WTC11 (cell line): ENCODE data around the gene FAM131C. TPM values are rescaled to one million over a fixed set of nuclear protein-coding genes. Genes with fewer than 3 reads are reported as not detected.

ENCODE experiments used
- ATAC-seq: fragments of 200-7000 bp; cut with Tn5 transposase; 2 replicates; pipeline ENCODE4 v1.10.0; 2021; ENCODE audit warnings: mild to moderate bottlenecking, moderate library complexity
- CTCF ChIA-PET: fragments of 300-600 bp; sonication (Branson Sonifier 250); formaldehyde crosslinking; loops from one replicate; lab custom pipeline; 2021; ENCODE audit warnings: antibody characterized with exemption; lab: Charles Lee
- POLR2A ChIA-PET: fragments of 350-600 bp; sonication (Branson Sonifier 250); formaldehyde crosslinking; loops from one replicate; lab custom pipeline; 2021; ENCODE audit warnings: antibody characterized with exemption; lab: Charles Lee
- DNase-seq: peaks from one replicate; pipeline ENCODE4 v3.0.0; 2021; ENCODE audit warnings: low spot score
- H3K27ac Mint-ChIP-seq: 2 replicates; pipeline ENCODE4 v1.8.0; 2021; ENCODE audit warnings: mixed read lengths
- H3K27me3 Mint-ChIP-seq: 2 replicates; pipeline ENCODE4 v1.8.0; 2021; ENCODE audit warnings: low read depth, mild to moderate bottlenecking, moderate library complexity, mixed read lengths
- H3K36me3 Mint-ChIP-seq: 2 replicates; pipeline ENCODE4 v1.8.0; 2021; ENCODE audit warnings: mixed read lengths
- H3K4me1 Mint-ChIP-seq: 2 replicates; pipeline ENCODE4 v1.8.0; 2022; ENCODE audit warnings: mixed read lengths
- H3K4me3 Mint-ChIP-seq: 2 replicates; pipeline ENCODE4 v1.8.0; 2021; ENCODE audit warnings: mild to moderate bottlenecking, moderate library complexity, mixed read lengths
- H3K9me3 Mint-ChIP-seq: 2 replicates; pipeline ENCODE4 v1.8.0; 2021; ENCODE audit warnings: mixed read lengths
- FOXK1 ChIP-seq: sonication (generic); formaldehyde crosslinking; IDR thresholded peaks from 2 replicates; pipeline ENCODE4 v1.8.0; 2022; ENCODE audit warnings: mild to moderate bottlenecking, moderate library complexity, missing genetic modification reagents
- FOXP1 ChIP-seq: sonication (generic); formaldehyde crosslinking; IDR thresholded peaks from 2 replicates; pipeline ENCODE4 v1.8.0; 2022; ENCODE audit warnings: missing genetic modification reagents, mild to moderate bottlenecking, moderate library complexity, borderline replicate concordance
- GRHL2 ChIP-seq: fragments of 250-450 bp; sonication (Bioruptor Pico); IDR thresholded peaks from 2 replicates; pipeline ENCODE4 v1.8.0; 2022; ENCODE audit warnings: mild to moderate bottlenecking, moderate library complexity; ENCODE audit not compliant: insufficient replicate concordance, severe bottlenecking
- GTF2I ChIP-seq: fragments of 250-450 bp; sonication (Bioruptor Pico); conservative IDR thresholded peaks from 2 replicates; pipeline ENCODE4 v1.4.0; 2021; ENCODE audit warnings: mild to moderate bottlenecking
- HMGA2 ChIP-seq: fragments of 250-450 bp; sonication (Bioruptor Pico); IDR thresholded peaks from 2 replicates; pipeline ENCODE4 v1.4.0; 2021; ENCODE audit warnings: mild to moderate bottlenecking, moderate library complexity
- NFYB ChIP-seq: sonication (generic); formaldehyde crosslinking; conservative IDR thresholded peaks from 2 replicates; pipeline ENCODE4 v1.8.0; 2022; ENCODE audit warnings: low read depth, missing genetic modification reagents
- SMAD4 ChIP-seq: sonication (generic); formaldehyde crosslinking; IDR thresholded peaks from 2 replicates; pipeline ENCODE4 v1.8.0; 2022; ENCODE audit warnings: mild to moderate bottlenecking, missing genetic modification reagents
- TEAD1 ChIP-seq: sonication (generic); formaldehyde crosslinking; IDR thresholded peaks from 2 replicates; pipeline ENCODE4 v1.8.0; 2022; ENCODE audit warnings: mild to moderate bottlenecking, missing genetic modification reagents
- TEAD4 ChIP-seq: sonication (generic); formaldehyde crosslinking; IDR thresholded peaks from 2 replicates; pipeline ENCODE4 v1.8.0; 2022; ENCODE audit warnings: mild to moderate bottlenecking, missing genetic modification reagents
- ZNF423 ChIP-seq: fragments of 250-450 bp; sonication (Bioruptor Pico); IDR thresholded peaks from 2 replicates; pipeline ENCODE4 v2.1.2; 2022; ENCODE audit warnings: mild to moderate bottlenecking, moderate library complexity
- total RNA-seq: library from RNA; stranded (reverse); gene quantifications from 3 replicates; pipeline ENCODE4 v1.2.3, GENCODE V29; 2021
- TF ChIP-seq, protein P1 (sequence below): fragments of 200-600 bp; IDR thresholded peaks from 2 replicates; pipeline ENCODE4 v1.8.0; 2022; ENCODE audit warnings: antibody characterized with exemption
- TF ChIP-seq, protein P2 (sequence below): sonication (generic); formaldehyde crosslinking; IDR thresholded peaks from 2 replicates; pipeline ENCODE4 v1.8.0; 2023; ENCODE audit warnings: mild to moderate bottlenecking, missing genetic modification reagents
- TF ChIP-seq, protein P3 (sequence below): sonication (generic); formaldehyde crosslinking; IDR thresholded peaks from 2 replicates; pipeline ENCODE4 v1.8.1; 2022; ENCODE audit warnings: mild to moderate bottlenecking, moderate library complexity, missing genetic modification reagents
- TF ChIP-seq, protein P4 (sequence below): sonication (generic); formaldehyde crosslinking; IDR thresholded peaks from 2 replicates; pipeline ENCODE4 v1.8.0; 2022; ENCODE audit warnings: mild to moderate bottlenecking, missing genetic modification reagents
- TF ChIP-seq, protein P5 (sequence below): fragments of 250-450 bp; sonication (Bioruptor Pico); IDR thresholded peaks from 2 replicates; pipeline ENCODE4 v1.9.0; 2021; ENCODE audit warnings: moderate library complexity, mild to moderate bottlenecking, inconsistent platforms, borderline replicate concordance
- TF ChIP-seq, protein P6 (sequence below): fragments of 250-450 bp; sonication (Bioruptor Pico); IDR thresholded peaks from 2 replicates; pipeline ENCODE4 v1.9.0; 2021; ENCODE audit warnings: mild to moderate bottlenecking
- TF ChIP-seq, protein P7 (sequence below): fragments of 250-450 bp; sonication (Bioruptor Pico); IDR thresholded peaks from 2 replicates; pipeline ENCODE4 v1.9.0; 2021; ENCODE audit warnings: mild to moderate bottlenecking

FAM131C gene
- total RNA-seq, 1 experiment from 2014 or later: 1.4 TPM

DNA sequence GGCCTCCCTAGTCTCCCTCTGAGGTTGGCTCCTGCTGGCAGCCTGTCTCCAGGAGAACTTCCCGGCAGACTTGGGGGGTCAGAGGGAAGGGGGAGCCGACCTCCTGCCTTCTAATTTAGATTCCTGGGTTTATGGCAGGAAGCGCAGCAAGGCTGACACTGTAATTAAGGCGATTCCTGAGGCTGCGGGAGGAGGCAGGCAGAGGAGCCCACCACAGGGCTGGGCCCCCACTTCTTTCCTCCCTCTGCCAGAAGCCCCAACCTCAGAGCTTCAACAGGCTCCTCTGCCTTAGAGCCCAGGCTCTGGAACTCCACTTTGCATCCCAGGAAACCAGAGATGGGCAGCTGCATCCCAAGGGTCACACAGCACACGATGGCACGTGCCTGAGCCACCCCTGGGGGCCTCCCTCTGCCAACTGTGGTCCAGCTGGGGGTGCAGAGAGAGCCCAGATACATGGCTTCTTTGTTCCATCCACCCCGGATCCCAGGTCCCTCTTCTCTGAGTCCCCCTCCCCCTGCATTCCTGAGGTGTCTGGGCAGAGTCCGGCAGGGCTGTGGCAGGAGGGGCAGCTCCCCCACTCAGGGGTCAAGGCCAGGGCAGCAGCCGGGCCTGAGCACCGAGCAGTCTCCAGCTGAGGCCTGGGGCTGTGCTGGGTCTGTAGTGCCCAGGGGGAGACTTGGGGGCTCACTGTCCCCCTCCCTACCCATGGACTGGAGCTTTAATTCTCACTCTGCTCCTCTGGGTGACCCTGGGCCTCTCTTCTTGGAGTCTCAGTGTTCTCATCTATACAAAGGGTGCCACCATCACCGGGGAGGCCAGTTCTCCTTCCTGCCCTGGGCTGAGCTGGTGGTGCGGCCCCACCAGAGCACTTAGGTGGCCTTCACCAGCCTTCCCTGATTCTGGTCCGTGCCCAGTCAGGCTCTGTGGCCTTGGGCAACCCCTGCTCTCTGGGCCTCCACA, 39.4 kb upstream of the FAM131C start:
- TF ChIP-seq, protein P1, sequence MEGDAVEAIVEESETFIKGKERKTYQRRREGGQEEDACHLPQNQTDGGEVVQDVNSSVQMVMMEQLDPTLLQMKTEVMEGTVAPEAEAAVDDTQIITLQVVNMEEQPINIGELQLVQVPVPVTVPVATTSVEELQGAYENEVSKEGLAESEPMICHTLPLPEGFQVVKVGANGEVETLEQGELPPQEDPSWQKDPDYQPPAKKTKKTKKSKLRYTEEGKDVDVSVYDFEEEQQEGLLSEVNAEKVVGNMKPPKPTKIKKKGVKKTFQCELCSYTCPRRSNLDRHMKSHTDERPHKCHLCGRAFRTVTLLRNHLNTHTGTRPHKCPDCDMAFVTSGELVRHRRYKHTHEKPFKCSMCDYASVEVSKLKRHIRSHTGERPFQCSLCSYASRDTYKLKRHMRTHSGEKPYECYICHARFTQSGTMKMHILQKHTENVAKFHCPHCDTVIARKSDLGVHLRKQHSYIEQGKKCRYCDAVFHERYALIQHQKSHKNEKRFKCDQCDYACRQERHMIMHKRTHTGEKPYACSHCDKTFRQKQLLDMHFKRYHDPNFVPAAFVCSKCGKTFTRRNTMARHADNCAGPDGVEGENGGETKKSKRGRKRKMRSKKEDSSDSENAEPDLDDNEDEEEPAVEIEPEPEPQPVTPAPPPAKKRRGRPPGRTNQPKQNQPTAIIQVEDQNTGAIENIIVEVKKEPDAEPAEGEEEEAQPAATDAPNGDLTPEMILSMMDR: no peak
- TF ChIP-seq GRHL2 (CRISPR knock-in tag) (no peak), GTF2I (CRISPR knock-in tag) (0 out of 2 replicates have a peak, but pooled peaks have one; percentile 8), FOXP1 (CRISPR knock-in tag) (no peak), SMAD4 (CRISPR knock-in tag) (peak; percentile 93), TEAD1 (CRISPR knock-in tag) (peak; percentile 65; the same call in 1 of the 2 replicates), TEAD4 (peak; percentile 18; the same call in 1 of the 2 replicates), ZNF423 (peak; percentile 57; the same call in 1 of the 2 replicates)
- TF ChIP-seq, protein P2, sequence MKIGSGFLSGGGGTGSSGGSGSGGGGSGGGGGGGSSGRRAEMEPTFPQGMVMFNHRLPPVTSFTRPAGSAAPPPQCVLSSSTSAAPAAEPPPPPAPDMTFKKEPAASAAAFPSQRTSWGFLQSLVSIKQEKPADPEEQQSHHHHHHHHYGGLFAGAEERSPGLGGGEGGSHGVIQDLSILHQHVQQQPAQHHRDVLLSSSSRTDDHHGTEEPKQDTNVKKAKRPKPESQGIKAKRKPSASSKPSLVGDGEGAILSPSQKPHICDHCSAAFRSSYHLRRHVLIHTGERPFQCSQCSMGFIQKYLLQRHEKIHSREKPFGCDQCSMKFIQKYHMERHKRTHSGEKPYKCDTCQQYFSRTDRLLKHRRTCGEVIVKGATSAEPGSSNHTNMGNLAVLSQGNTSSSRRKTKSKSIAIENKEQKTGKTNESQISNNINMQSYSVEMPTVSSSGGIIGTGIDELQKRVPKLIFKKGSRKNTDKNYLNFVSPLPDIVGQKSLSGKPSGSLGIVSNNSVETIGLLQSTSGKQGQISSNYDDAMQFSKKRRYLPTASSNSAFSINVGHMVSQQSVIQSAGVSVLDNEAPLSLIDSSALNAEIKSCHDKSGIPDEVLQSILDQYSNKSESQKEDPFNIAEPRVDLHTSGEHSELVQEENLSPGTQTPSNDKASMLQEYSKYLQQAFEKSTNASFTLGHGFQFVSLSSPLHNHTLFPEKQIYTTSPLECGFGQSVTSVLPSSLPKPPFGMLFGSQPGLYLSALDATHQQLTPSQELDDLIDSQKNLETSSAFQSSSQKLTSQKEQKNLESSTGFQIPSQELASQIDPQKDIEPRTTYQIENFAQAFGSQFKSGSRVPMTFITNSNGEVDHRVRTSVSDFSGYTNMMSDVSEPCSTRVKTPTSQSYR (CRISPR knock-in tag): peak; percentile 68; the same call in 1 of the 2 replicates
- Mint-ChIP-seq H3K36me3 (peaks cover 7% of the 10 kb centered on the region), H3K27me3 (peaks cover 5% of the 10 kb centered on the region), H3K4me3 (no peak overlapping the region), H3K27ac (no peak overlapping the region), H3K9me3 (peaks cover 9% of the 10 kb centered on the region), H3K4me1 (peaks cover 42% of the 10 kb centered on the region)
- POLR2A ChIA-PET: interaction anchor here (0.6 kb wide), 1 partner anchor 24 kb away, joined by 3 read pairs; no protein-coding TSS in a partner anchor
- peak; percentile 21; the same call in 1 of the 2 replicates for ATAC-seq
- DNase-seq: peak; percentile 66
- CTCF ChIA-PET: interaction anchor here (0.7 to 3.1 kb wide), 6 partner anchors 16 to 48 kb away, joined by 4 to 28 read pairs (median 4); no protein-coding TSS in a partner anchor

DNA sequence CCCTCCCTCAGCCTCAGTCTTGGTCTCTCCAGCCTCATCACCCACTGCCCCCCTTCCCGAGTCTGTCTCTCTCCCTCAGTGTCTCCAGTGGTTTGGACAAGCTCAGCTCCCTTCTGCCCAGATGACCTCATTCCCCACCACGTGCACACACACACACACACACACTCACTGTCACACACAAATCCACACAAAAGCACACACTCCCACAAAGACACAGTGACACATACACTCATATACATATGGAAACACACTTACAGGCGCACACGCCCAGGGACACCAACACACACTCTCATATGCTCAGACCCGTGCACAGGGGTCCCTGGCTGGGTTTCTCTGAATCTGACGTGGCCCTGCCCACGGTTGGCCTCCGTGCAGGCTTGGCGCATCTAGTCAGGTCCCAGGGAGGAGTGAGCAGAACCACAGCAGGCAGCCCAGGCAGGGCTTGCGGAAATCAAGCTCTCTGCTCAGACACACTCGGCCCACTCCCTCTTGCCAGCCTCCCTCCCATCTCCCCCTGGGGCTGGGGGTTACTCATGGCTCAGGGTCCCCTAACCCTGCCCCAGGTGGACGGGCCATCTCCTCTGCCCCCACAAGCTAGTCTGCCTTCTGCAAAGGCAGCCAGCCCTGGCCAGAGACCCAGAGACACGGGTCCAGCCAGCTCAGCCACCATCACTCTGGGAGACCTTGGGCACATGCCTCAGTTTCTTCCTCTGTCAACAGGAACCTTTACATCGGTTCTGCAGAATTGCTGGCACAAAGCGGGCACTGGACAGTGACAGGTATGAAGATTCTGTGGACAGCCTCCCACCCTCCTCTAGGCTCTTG, 38.5 kb upstream of the FAM131C start:
- POLR2A ChIA-PET: no interaction called here

More for the DNA sequence above, 38.5 kb upstream of the FAM131C start:
- peaks cover 34% of the 10 kb centered on the region for H3K4me1 Mint-ChIP-seq
- TF ChIP-seq, protein P3, sequence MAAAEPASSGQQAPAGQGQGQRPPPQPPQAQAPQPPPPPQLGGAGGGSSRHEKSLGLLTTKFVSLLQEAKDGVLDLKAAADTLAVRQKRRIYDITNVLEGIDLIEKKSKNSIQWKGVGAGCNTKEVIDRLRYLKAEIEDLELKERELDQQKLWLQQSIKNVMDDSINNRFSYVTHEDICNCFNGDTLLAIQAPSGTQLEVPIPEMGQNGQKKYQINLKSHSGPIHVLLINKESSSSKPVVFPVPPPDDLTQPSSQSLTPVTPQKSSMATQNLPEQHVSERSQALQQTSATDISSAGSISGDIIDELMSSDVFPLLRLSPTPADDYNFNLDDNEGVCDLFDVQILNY (CRISPR knock-in tag): no peak
- TF ChIP-seq FOXK1 (CRISPR knock-in tag): no peak
- TF ChIP-seq, protein P4, sequence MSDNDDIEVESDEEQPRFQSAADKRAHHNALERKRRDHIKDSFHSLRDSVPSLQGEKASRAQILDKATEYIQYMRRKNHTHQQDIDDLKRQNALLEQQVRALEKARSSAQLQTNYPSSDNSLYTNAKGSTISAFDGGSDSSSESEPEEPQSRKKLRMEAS (CRISPR knock-in tag): no peak
- TF ChIP-seq NFYB (CRISPR knock-in tag): no peak
- TF ChIP-seq, protein P5, sequence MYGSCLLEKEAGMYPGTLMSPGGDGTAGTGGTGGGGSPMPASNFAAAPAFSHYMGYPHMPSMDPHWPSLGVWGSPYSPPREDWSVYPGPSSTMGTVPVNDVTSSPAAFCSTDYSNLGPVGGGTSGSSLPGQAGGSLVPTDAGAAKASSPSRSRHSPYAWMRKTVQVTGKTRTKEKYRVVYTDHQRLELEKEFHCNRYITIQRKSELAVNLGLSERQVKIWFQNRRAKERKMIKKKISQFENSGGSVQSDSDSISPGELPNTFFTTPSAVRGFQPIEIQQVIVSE (CRISPR knock-in tag): no peak
- no peak for TF ChIP-seq HMGA2 (CRISPR knock-in tag)
- TF ChIP-seq, protein P6, sequence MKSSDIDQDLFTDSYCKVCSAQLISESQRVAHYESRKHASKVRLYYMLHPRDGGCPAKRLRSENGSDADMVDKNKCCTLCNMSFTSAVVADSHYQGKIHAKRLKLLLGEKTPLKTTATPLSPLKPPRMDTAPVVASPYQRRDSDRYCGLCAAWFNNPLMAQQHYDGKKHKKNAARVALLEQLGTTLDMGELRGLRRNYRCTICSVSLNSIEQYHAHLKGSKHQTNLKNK (CRISPR knock-in tag): no peak
- TF ChIP-seq, protein P7, sequence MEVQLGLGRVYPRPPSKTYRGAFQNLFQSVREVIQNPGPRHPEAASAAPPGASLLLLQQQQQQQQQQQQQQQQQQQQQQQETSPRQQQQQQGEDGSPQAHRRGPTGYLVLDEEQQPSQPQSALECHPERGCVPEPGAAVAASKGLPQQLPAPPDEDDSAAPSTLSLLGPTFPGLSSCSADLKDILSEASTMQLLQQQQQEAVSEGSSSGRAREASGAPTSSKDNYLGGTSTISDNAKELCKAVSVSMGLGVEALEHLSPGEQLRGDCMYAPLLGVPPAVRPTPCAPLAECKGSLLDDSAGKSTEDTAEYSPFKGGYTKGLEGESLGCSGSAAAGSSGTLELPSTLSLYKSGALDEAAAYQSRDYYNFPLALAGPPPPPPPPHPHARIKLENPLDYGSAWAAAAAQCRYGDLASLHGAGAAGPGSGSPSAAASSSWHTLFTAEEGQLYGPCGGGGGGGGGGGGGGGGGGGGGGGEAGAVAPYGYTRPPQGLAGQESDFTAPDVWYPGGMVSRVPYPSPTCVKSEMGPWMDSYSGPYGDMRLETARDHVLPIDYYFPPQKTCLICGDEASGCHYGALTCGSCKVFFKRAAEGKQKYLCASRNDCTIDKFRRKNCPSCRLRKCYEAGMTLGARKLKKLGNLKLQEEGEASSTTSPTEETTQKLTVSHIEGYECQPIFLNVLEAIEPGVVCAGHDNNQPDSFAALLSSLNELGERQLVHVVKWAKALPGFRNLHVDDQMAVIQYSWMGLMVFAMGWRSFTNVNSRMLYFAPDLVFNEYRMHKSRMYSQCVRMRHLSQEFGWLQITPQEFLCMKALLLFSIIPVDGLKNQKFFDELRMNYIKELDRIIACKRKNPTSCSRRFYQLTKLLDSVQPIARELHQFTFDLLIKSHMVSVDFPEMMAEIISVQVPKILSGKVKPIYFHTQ (CRISPR knock-in tag): no peak
- H3K4me3 Mint-ChIP-seq: no peak overlapping the region
- DNase-seq (no peak), ATAC-seq (no peak)
- peaks cover 14% of the 10 kb centered on the region for H3K36me3 Mint-ChIP-seq
- peaks cover 11% of the 10 kb centered on the region for H3K27me3 Mint-ChIP-seq
- no peak overlapping the region for H3K27ac Mint-ChIP-seq
- H3K9me3 Mint-ChIP-seq: peaks cover 18% of the 10 kb centered on the region
- CTCF ChIA-PET: interaction anchor here (2.6 to 3.1 kb wide), 2 partner anchors 29 to 32 kb away, joined by 18 to 28 read pairs; no protein-coding TSS in a partner anchor
